ENCODE measurements around the gene PDE6H.

PDE6H gene

DNA sequence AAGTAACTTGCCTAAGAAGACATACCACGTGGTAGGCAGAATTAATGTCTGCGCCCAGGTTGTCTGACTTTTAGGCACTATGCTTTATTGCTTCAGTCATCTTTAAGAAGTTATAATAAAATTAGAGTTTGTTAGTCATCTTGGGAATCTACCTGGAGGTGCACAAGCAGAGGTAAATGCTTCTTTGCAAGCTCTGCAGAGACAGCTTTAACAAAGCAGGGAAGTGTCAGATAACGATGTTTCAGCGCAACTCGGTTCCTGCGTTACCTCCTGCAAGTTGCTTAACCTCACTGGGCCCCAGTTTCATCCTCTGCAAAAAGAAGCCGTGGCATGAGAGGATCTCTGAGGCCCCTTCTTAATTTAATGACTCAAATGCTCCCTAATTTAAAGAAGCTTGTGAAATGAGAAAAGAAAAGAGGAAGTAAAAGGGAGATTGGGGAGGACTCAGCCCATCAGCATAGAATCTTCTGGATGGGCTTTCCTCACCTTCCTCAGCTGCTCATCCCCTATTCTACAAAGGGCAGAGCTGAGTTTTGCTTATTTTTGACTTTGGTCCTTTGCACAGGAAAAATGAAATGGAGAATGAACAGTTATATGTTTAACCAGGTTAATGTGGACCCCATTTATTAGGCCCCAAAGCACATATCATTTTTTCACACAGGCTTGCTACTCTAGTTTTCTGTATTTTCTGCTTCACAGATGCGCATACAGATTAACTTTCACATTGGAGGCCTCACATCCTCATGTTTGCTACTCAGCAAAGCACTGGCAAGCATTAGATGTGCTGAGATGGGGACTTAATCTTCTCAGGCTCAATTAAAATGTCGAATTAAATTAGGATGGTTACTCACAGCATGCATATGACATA is 16.6 kb upstream of the PDE6H start:
- Histone ChIP-seq H3K27me3 (replicated peaks; ENCODE audit: control insufficient read depth, insufficient read depth, low read length) (no peaks in the 10 kb centered on the region), H3K36me3 (ENCODE audit: control insufficient read depth, insufficient read depth, low read length) (peaks cover 4% of the 10 kb centered on the region), H3K4me3 (replicated peaks; ENCODE audit: low read depth, low read length) (peak overlapping the region; percentile 88)
- TF ChIP-seq, protein P1, sequence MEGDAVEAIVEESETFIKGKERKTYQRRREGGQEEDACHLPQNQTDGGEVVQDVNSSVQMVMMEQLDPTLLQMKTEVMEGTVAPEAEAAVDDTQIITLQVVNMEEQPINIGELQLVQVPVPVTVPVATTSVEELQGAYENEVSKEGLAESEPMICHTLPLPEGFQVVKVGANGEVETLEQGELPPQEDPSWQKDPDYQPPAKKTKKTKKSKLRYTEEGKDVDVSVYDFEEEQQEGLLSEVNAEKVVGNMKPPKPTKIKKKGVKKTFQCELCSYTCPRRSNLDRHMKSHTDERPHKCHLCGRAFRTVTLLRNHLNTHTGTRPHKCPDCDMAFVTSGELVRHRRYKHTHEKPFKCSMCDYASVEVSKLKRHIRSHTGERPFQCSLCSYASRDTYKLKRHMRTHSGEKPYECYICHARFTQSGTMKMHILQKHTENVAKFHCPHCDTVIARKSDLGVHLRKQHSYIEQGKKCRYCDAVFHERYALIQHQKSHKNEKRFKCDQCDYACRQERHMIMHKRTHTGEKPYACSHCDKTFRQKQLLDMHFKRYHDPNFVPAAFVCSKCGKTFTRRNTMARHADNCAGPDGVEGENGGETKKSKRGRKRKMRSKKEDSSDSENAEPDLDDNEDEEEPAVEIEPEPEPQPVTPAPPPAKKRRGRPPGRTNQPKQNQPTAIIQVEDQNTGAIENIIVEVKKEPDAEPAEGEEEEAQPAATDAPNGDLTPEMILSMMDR (IDR thresholded peaks at IDR 0.05; ENCODE audit: insufficient read depth, low read length, poor library complexity, severe bottlenecking) = no peak
- peak; percentile 76 for DNase-seq (ENCODE audit: extremely low read depth, insufficient read length)

DNA sequence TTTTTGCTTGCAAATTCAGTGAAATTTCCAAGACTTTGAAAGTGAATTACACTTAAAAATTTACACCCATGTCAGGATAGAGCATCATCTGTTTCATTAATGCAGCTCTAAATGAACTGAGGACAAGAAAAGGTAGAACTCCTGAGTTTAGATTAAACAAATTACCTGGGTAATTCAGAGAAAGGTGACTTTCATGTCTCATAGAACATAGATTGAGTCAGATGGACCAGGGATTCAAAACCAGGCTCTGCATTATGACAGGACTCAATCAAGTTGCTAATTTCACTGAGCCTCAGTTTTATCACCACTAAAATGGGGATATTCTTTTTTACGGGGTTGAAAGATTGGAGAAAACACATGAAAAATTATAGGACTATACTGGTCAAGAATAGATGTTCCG is 15.9 kb upstream of the PDE6H start:
- Histone ChIP-seq H3K27me3 (replicated peaks; ENCODE audit: control insufficient read depth, insufficient read depth, low read length) (no peaks in the 10 kb centered on the region), H3K36me3 (ENCODE audit: control insufficient read depth, insufficient read depth, low read length) (peaks cover 4% of the 10 kb centered on the region), H3K4me3 (replicated peaks; ENCODE audit: low read depth, low read length) (peak overlapping the region; percentile 88)
- TF ChIP-seq, protein P1 (IDR thresholded peaks at IDR 0.05; ENCODE audit: insufficient read depth, low read length, poor library complexity, severe bottlenecking) = no peak
- no peak for DNase-seq (ENCODE audit: extremely low read depth, insufficient read length)

DNA sequence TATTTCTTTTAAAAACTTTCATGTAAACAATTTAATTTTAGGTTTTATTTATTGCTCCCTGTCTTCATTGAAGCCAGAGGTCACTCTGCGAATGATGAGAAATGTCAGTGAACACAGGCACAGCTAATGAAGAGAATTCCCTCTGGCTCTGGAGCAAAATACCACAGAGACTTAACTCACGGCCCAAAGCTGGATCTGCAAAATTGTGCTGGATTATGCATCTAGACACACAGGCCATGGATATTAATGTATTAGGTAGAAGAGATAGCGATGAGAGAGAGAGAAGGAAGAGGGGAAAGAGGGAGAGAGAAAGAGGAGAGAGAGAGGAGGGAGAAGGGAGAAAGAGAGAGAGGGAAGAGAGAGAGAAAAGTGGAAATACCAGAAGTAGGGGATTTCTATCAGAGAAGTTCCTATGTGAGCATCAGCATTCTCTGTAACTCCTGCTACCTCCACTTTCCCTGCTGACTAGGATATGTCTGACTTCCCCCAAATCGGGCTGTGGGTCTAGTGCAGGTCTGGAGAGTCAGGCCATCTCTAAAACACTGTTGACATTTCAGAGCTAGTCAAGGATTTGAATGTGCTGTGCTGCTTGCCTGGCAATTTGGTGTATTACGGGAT is 15.2 kb upstream of the PDE6H start:
- H3K36me3 ChIP-seq (ENCODE audit: control insufficient read depth, insufficient read depth, low read length) = peaks cover 4% of the 10 kb centered on the region
- peak overlapping the region; percentile 88 for H3K4me3 ChIP-seq (replicated peaks; ENCODE audit: low read depth, low read length)
- no peaks in the 10 kb centered on the region for H3K27me3 ChIP-seq (replicated peaks; ENCODE audit: control insufficient read depth, insufficient read depth, low read length)
- TF ChIP-seq, protein P1 (IDR thresholded peaks at IDR 0.05; ENCODE audit: insufficient read depth, low read length, poor library complexity, severe bottlenecking) = no peak
- no peak for DNase-seq (ENCODE audit: extremely low read depth, insufficient read length)

DNA sequence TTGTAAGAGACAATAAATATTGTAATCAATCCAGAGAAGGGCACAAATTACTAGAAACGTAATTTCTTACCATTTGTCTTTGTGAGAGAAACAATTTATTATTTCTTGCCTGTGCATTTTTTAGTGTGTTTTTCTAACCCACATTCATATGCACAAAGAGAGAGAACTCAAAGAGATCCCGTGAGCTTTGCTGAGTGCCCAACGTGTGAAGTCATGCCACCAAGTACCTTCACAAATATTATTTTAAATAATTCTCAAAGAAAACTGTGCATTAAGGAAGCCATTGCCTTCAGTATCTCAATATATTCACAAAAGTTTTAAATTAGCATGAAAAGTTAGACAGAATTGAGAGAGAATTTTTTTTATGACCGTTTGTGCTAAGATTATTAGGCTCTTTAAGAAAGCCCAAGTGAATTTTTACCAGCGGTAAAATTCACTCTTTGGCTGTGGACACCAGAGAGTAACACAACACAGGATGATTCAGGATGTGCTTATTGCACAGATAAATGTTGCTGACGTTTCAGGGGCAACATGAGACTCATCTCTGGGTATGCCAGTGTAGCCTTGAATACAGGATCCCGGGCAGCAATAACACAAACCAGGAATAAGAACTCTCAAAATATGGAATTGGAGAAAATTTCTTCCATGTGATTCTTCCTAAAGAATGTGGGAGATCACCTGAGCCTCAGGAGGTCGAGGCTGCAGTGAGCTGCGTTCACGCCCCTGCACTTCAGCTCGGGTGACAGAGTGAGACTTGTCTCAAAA is 14.3 kb upstream of the PDE6H start:
- H3K27me3 ChIP-seq (replicated peaks; ENCODE audit: control insufficient read depth, insufficient read depth, low read length) = no peaks in the 10 kb centered on the region
- peak overlapping the region; percentile 88 for H3K4me3 ChIP-seq (replicated peaks; ENCODE audit: low read depth, low read length)

DNA sequence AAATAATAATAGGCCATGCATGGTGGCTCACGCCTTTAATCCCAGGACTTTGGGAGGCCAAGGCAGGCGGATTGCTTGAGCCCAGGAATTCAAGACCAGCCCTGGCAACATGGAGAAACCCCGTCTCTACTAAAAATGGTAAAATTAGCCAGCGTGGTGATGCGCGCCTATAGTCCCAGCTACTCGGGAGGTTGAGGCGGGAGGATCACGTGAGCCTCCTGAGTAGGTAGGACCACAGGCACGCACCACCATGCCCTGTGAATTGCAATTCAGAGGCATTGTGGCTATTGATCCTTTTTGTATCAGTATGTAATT is 13.8 kb upstream of the PDE6H start:
- no peak for DNase-seq (ENCODE audit: extremely low read depth, insufficient read length)
- TF ChIP-seq, protein P1 (IDR thresholded peaks at IDR 0.05; ENCODE audit: insufficient read depth, low read length, poor library complexity, severe bottlenecking) = no peak
- Histone ChIP-seq H3K27me3 (replicated peaks; ENCODE audit: control insufficient read depth, insufficient read depth, low read length) (no peaks in the 10 kb centered on the region), H3K36me3 (ENCODE audit: control insufficient read depth, insufficient read depth, low read length) (peaks cover 4% of the 10 kb centered on the region), H3K4me3 (replicated peaks; ENCODE audit: low read depth, low read length) (peak overlapping the region; percentile 88)

More for the DNA sequence above, 14.3 kb upstream of the PDE6H start:
- TF ChIP-seq, protein P1 (IDR thresholded peaks at IDR 0.05; ENCODE audit: insufficient read depth, low read length, poor library complexity, severe bottlenecking) = no peak
- DNase-seq (ENCODE audit: extremely low read depth, insufficient read length) = no peak
- peaks cover 4% of the 10 kb centered on the region for H3K36me3 ChIP-seq (ENCODE audit: control insufficient read depth, insufficient read depth, low read length)

All from GM06990 (cell line).